Endothelial cell of umbilical vein (primary cell): ENCODE results near the gene PLEKHJ1. TPM values are rescaled to one million over a fixed set of nuclear protein-coding genes. Genes with fewer than 3 reads are reported as not detected.

Experiments
- BruUV-seq: library from RNA; stranded (reverse); fragments of 400-500 nt; replicated peaks from 2 replicates; lab custom pipeline; 2021; lab: Mats Ljungman, UMichigan
- CTCF ChIA-PET: fragments of 300-600, 350-600 bp; sonication (Branson Sonifier 250); formaldehyde crosslinking; loops from one replicate; lab custom pipeline; 2021; ENCODE audit warnings: antibody characterized with exemption, inconsistent platforms; lab: Charles Lee
- POLR2A ChIA-PET: fragments of 300-600, 350-600 bp; sonication (Branson Sonifier 250); formaldehyde crosslinking; loops from one replicate; lab custom pipeline; 2021; ENCODE audit warnings: antibody characterized with exemption, inconsistent platforms; lab: Charles Lee
- DNase-seq: peaks from one replicate; pipeline ENCODE4 v3.0.0-alpha.2; 2011; ENCODE audit warnings: low read depth, low spot score
- FAIRE-seq: peaks from 2 replicates; lab custom pipeline; 2011; peaks lifted over from hg19 to GRCh38; lab: Jason Lieb, UNC
- H2AFZ ChIP-seq: 2 replicates; pipeline ENCODE4 v1.6.0; 2012; ENCODE audit warnings: low read depth, low read length, control low read depth, inconsistent platforms
- H3K27ac ChIP-seq: 2 replicates; pipeline ENCODE4 v1.5.1; 2011; ENCODE audit warnings: low read depth, mild to moderate bottlenecking, control low read depth, low read length, moderate library complexity; ENCODE audit not compliant: insufficient read depth
- H3K27me3 ChIP-seq, 2 experiments: 2 replicates each; pipeline versions ENCODE4 v1.6.0 to v1.6.1; 2011; ENCODE audit warnings: low read length in 2 of 2, mixed read lengths in 1 of 2; ENCODE audit not compliant: control insufficient read depth in 2 of 2, insufficient read depth in 2 of 2
- H3K36me3 ChIP-seq, 2 experiments: 2 replicates in 1 of 2; 3 replicates in 1 of 2; pipeline ENCODE4 v1.5.1; 2011; ENCODE audit warnings: low read length in 2 of 2, mild to moderate bottlenecking in 1 of 2, moderate library complexity in 1 of 2; ENCODE audit not compliant: control insufficient read depth in 2 of 2, insufficient read depth in 2 of 2; ENCODE audit errors: extremely low read depth in 1 of 2
- H3K4me1 ChIP-seq: 3 replicates; pipeline ENCODE4 v1.5.1; 2011; ENCODE audit warnings: mild to moderate bottlenecking, low read length; ENCODE audit not compliant: control insufficient read depth, insufficient read depth; ENCODE audit errors: extremely low read depth
- H3K4me2 ChIP-seq: 2 replicates; pipeline ENCODE4 v1.6.1; 2011; ENCODE audit warnings: low read length, control low read depth, mixed read lengths; ENCODE audit not compliant: insufficient read depth
- H3K4me3 ChIP-seq, 3 experiments: fragments of 200-600 bp in 1 of 3; sonication (generic), shearing (Covaris generic) in 1 of 3; replicated peaks in 1 of 3; 2 replicates each; pipeline ENCODE4 v1.5.1; 2011 to 2016; ENCODE audit warnings: control low read depth in 3 of 3, low read length in 3 of 3, mild to moderate bottlenecking in 2 of 3, inconsistent platforms in 1 of 3, low read depth in 1 of 3, moderate library complexity in 1 of 3; ENCODE audit not compliant: insufficient read depth in 1 of 3
- H3K79me2 ChIP-seq: 2 replicates; pipeline ENCODE4 v1.6.0; 2012; ENCODE audit warnings: low read length, inconsistent platforms; ENCODE audit not compliant: control insufficient read depth, insufficient read depth
- H3K9ac ChIP-seq: replicated peaks from 2 replicates; pipeline ENCODE3; 2011; ENCODE audit warnings: low read length, control low read depth; ENCODE audit not compliant: insufficient read depth; ENCODE audit errors: extremely low read depth
- H3K9me1 ChIP-seq: replicated peaks from 3 replicates; pipeline ENCODE4 v1.6.0; 2011; ENCODE audit warnings: mild to moderate bottlenecking, low read length; ENCODE audit not compliant: control insufficient read depth, insufficient read depth; ENCODE audit errors: extremely low read depth
- H3K9me3 ChIP-seq: replicated peaks from 2 replicates; pipeline ENCODE4 v1.5.1; 2012; ENCODE audit warnings: low read length, inconsistent platforms; ENCODE audit not compliant: control insufficient read depth, insufficient read depth
- H4K20me1 ChIP-seq: replicated peaks from 2 replicates; pipeline ENCODE3; 2011; ENCODE audit warnings: mild to moderate bottlenecking, low read length; ENCODE audit not compliant: control insufficient read depth, insufficient read depth; ENCODE audit errors: extremely low read depth
- EZH2 ChIP-seq: IDR thresholded peaks from 2 replicates; pipeline ENCODE4 v1.6.1; 2012; ENCODE audit warnings: borderline replicate concordance, low read depth, mild to moderate bottlenecking, moderate library complexity, low read length, inconsistent platforms; ENCODE audit not compliant: severe bottlenecking
- FOS ChIP-seq: IDR thresholded peaks from 2 replicates; pipeline ENCODE4 v1.6.1; 2011; ENCODE audit warnings: mild to moderate bottlenecking, low read length, moderate library complexity, borderline replicate concordance; ENCODE audit not compliant: insufficient read depth
- GATA2 ChIP-seq: IDR thresholded peaks from 2 replicates; pipeline ENCODE4 v1.7.0; 2011; ENCODE audit warnings: low read depth, mild to moderate bottlenecking, moderate library complexity, mixed read lengths, low read length; ENCODE audit not compliant: insufficient read length, insufficient read depth
- JUN ChIP-seq: IDR thresholded peaks from 2 replicates; pipeline ENCODE4 v1.6.1; 2011; ENCODE audit warnings: borderline replicate concordance, low read depth; ENCODE audit not compliant: insufficient read length, insufficient read depth
- MAX ChIP-seq: IDR thresholded peaks from 2 replicates; pipeline ENCODE4 v1.6.1; 2011; ENCODE audit not compliant: insufficient read depth, insufficient read length
- MYC ChIP-seq: IDR thresholded peaks from one replicate; pipeline ENCODE4 v1.6.1; 2011; ENCODE audit warnings: mild to moderate bottlenecking, low read depth, low read length
- POLR2A ChIP-seq: IDR thresholded peaks from 2 replicates; pipeline ENCODE4 v1.6.1; 2012; ENCODE audit warnings: low read depth, mild to moderate bottlenecking, control low read depth, low read length
- POLR2AphosphoS5 ChIP-seq: IDR thresholded peaks from 2 replicates; pipeline ENCODE4 v1.6.1; 2012; ENCODE audit warnings: low read depth, mild to moderate bottlenecking, control low read depth, low read length, moderate library complexity; ENCODE audit not compliant: insufficient read depth
- dilution Hi-C: fragments of 300-500 bp; cut with MboI; formaldehyde crosslinking; loops from one replicate; pipeline ENCODE4 v1.15.0; 2019; ENCODE audit warnings: low sequenced_read_pairs; ENCODE audit not compliant: extremely low pct_ligation_motif_present
- intact Hi-C: fragments of 100-400 bp; cut with micrococcal nuclease; formaldehyde crosslinking; loops from one replicate; pipeline ENCODE4 v1.10.0; 2022
- polyA plus RNA-seq, 4 experiments: library from polyadenylated mRNA; depleted of rRNA in 3 of 4; stranded (reverse) in 3 of 4; unstranded in 1 of 4; fragments of >200 nt; gene quantifications; 2 replicates each; pipeline versions ENCODE4 v1.2.1 to v1.2.3, GENCODE V29; 2011 to 2012; ENCODE audit warnings: missing spikeins in 1 of 4
- total RNA-seq: library from RNA; stranded (reverse); gene quantifications from 2 replicates; pipeline ENCODE4 v1.2.3, GENCODE V29; 2021
- TF ChIP-seq, protein P1 (sequence below), 2 donors: IDR thresholded peaks; 1 replicate in 1 of 2; 2 replicates in 1 of 2; pipeline ENCODE4 v1.5.1; 2011; ENCODE audit warnings: low read length in 2 of 2, mild to moderate bottlenecking in 2 of 2, moderate library complexity in 2 of 2, control low read depth in 1 of 2, inconsistent platforms in 1 of 2, low read depth in 1 of 2; ENCODE audit not compliant: insufficient read depth in 1 of 2; ENCODE audit errors: extremely low read depth in 1 of 2

The PLEKHJ1 gene
- total and polyA plus RNA-seq, 2 donors (not counting 3 experiments of a cell fraction or from before 2014, with no cell fraction given) = 82.4 to 115 TPM

DNA sequence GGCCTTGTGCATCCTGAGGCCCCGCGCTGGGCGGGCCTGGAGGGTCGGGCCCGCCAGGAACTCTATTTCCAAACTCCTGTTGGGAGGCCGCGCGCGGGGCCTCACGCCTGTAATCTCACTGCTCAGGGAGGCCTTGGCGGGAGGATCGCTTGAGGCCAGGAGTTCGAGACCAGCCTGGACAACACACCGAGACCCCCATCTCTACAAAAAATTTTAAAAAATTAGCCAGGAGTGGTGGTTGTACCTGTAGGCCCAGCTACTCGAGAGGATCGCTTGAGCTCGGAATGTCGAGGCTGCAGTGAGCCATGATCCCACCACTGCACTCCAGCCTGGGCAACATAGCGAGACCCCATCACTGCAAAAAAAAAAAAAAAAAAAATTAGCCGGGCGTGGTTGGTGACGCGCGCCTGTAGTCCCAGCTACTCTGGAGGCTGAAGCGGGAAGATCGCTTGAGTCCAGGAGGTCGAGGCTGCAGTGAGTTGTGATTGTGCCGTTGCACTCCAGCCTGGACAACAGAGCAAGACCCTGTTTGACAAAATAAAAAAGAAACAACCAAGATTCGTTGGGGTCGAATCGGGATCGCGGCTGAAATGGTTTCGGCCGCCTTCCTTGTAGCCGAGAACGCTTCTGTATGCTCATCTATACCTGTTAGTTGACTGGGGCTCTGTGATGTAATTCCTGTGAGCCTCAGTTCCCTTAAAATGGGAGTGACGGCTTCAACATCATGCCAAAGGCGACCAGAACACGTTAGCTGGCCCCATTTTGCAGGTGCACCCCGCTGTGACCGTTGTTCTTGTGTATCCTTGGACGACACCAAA, 1.1 kb upstream of the PLEKHJ1 start:
- Histone ChIP-seq H4K20me1 (no peaks in the 10 kb centered on the region), H3K36me3 (peaks cover 0 to 13% of the 10 kb centered on the region in 2 experiments), H3K4me1 (peaks cover 45% of the 10 kb centered on the region), H3K9ac (peak overlapping the region; percentile 67), H2AFZ (no peak overlapping the region), H3K9me3 (no peaks in the 10 kb centered on the region), H3K4me2 (peak overlapping the region; percentile 93), H3K27me3 (no peaks in the 10 kb centered on the region), H3K79me2 (peaks cover 77% of the 10 kb centered on the region), H3K27ac (peak overlapping the region; percentile 66), H3K9me1 (no peaks in the 10 kb centered on the region), H3K4me3 (peak overlapping the region; percentile 25 to 64 (median 56))
- ChIA-PET CTCF (interaction anchor here (0.6 to 4.8 kb wide), 5 partner anchors 16 to 143 kb away, joined by 3 to 40 read pairs (median 6); no protein-coding TSS in a partner anchor), POLR2A (no interaction called here)
- DNase-seq = no peak
- dilution Hi-C loops = no loop called here
- BruUV-seq = no TSS peak
- FAIRE-seq = peak; percentile 35
- intact Hi-C loops = loop anchor here (2.0 to 5.0 kb wide), 4 partner anchors 68 to 800 kb away; partner anchors contain the start of gene TIMM13
- no peak for TF ChIP-seq FOS
- no peak for TF ChIP-seq MAX
- TF ChIP-seq GATA2 = no peak
- TF ChIP-seq MYC = no peak
- no peak for TF ChIP-seq EZH2
- TF ChIP-seq, protein P1, sequence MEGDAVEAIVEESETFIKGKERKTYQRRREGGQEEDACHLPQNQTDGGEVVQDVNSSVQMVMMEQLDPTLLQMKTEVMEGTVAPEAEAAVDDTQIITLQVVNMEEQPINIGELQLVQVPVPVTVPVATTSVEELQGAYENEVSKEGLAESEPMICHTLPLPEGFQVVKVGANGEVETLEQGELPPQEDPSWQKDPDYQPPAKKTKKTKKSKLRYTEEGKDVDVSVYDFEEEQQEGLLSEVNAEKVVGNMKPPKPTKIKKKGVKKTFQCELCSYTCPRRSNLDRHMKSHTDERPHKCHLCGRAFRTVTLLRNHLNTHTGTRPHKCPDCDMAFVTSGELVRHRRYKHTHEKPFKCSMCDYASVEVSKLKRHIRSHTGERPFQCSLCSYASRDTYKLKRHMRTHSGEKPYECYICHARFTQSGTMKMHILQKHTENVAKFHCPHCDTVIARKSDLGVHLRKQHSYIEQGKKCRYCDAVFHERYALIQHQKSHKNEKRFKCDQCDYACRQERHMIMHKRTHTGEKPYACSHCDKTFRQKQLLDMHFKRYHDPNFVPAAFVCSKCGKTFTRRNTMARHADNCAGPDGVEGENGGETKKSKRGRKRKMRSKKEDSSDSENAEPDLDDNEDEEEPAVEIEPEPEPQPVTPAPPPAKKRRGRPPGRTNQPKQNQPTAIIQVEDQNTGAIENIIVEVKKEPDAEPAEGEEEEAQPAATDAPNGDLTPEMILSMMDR (IDR thresholded peaks at IDR 0.05; ENCODE audit: extremely low read depth in 1 of 2, insufficient read depth in 1 of 2, low read depth in 1 of 2, low read length in 2 of 2) = no peak
- no peak for TF ChIP-seq JUN
- TF ChIP-seq POLR2A = no peak
- TF ChIP-seq POLR2AphosphoS5 = no peak
